Activated naive CD4-positive, alpha-beta T cell treated with anti-CD3 and anti-CD28 coated beads for 36 hours (primary cell): ENCODE measurements around the gene NDFIP2. TPM values are rescaled to one million over a fixed set of nuclear protein-coding genes. Genes with fewer than 3 reads are reported as not detected.

Source experiments
- CTCF ChIA-PET: fragments of 350-600 bp; sonication (Branson Sonifier 250); formaldehyde crosslinking; loops from one replicate; lab custom pipeline; 2021; ENCODE audit warnings: antibody characterized with exemption; lab: Charles Lee
- DNase-seq: peaks from one replicate; pipeline ENCODE4 v3.0.0-alpha.2; 2020
- H3K27ac Mint-ChIP-seq: one replicate; pipeline ENCODE4 v1.8.0; 2021; ENCODE audit warnings: mild to moderate bottlenecking, mixed read lengths
- H3K27me3 Mint-ChIP-seq: one replicate; pipeline ENCODE4 v1.8.0; 2021; ENCODE audit warnings: low read depth, mixed read lengths
- H3K36me3 Mint-ChIP-seq: one replicate; pipeline ENCODE4 v1.8.0; 2021; ENCODE audit warnings: low read depth, mixed read lengths
- H3K4me1 Mint-ChIP-seq: one replicate; pipeline ENCODE4 v1.8.0; 2021; ENCODE audit warnings: low read depth, mixed read lengths
- H3K4me3 Mint-ChIP-seq: one replicate; pipeline ENCODE4 v1.8.0; 2021; ENCODE audit warnings: mild to moderate bottlenecking, moderate library complexity, mixed read lengths
- H3K9me3 Mint-ChIP-seq: one replicate; pipeline ENCODE4 v1.8.0; 2021; ENCODE audit warnings: mixed read lengths
- intact Hi-C: fragments of 100-400 bp; cut with micrococcal nuclease; formaldehyde crosslinking; loops from one replicate; pipeline ENCODE4 v1.15.1; 2023
- total RNA-seq, 2 experiments: library from RNA; stranded (reverse); gene quantifications; one replicate each; pipeline ENCODE4 v1.2.3, GENCODE V29; 2021

The NDFIP2 gene
- total RNA-seq, 2 experiments from 2014 or later = 89.5 to 90.8 TPM

DNA sequence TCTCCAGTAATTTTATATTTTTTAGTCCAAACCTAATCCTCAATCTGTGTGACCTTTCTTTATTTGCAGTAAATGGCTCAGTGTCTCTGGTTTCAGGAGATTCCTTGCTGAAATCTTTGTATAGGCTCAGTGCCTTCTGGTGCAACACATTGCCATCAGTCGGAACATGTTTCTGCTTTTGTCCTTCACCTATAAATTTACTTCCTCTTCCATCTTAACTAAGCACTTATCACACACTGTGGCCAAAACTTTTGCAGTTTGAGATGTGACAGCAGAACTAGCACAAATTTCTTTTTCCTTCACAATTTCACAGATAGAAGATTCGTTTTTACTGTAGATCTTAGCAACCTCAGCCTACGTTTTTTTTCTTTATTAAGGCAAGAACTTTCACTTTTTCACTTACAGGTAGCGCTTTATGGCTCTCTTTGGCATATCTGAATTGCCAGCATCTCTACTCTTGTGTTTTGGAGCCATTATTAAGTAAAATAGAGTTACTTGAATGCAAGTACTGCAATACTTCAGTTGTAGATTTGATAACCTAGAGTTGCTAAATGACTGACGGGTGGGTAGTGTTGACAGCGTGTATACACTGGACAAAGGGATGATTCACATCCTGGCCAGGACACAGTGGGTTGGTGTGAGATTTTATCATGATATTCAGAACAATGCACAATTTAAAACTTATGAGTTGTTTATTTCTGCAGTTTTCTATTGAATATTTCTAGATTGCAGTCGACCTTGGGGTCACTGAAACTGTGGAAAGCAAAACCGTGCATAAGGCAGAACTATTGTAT is 44.3 kb downstream of the NDFIP2 start:
- CTCF ChIA-PET = interaction anchor here (1.0 kb wide), 1 partner anchor 11 kb away, joined by 3 read pairs; no protein-coding TSS in a partner anchor
- Mint-ChIP-seq H3K27ac (no peak overlapping the region), H3K36me3 (peaks cover 14% of the 10 kb centered on the region), H3K4me3 (no peak overlapping the region), H3K9me3 (no peaks in the 10 kb centered on the region), H3K4me1 (peaks cover 9% of the 10 kb centered on the region), H3K27me3 (no peaks in the 10 kb centered on the region)
- intact Hi-C loops = no loop called here
- DNase-seq = no peak

DNA sequence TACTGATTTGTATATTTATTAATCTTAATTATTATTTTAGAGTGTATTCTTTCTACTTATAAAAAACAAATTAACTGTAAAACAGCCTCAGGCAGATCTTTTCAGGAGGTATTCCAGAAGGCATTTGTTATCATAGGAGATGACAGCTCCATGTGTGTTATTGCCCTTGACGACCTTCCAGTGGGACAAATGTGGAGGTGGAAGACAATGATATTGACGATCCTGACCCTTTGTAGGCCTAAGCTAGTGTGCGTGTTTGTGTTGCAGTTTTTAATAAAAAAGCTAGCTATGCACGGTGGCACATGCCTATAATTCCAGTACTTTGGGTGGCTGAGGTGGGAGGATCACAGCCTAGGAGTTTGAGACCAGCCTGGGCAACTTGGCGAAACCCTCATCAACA is 46.7 kb downstream of the NDFIP2 start:
- intact Hi-C loops = no loop called here
- CTCF ChIA-PET = interaction anchor here (1.3 kb wide), 1 partner anchor 103 kb away, joined by 13 read pairs; no protein-coding TSS in a partner anchor
- no peak overlapping the region for H3K27ac Mint-ChIP-seq

DNA sequence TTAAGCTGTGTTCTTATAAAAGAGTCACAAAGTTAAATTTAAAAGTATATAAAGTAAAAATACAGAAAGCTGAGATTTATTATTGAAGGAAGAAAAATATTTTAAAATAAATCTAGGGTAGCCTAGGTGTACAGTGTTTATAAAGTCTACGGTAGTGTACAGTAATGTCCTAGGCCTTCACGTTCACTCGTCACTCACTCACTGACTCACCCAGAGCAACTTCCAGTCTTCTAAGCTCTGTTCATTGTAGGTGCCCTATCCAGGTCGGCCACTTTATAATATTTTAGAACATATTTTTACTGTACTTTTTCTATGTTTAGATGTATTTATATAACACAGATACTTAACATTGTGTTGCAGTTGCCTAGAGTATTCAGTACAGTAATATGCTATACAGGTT is 47.4 kb downstream of the NDFIP2 start:
- CTCF ChIA-PET = interaction anchor here (1.3 kb wide), 1 partner anchor 104 kb away, joined by 13 read pairs; no protein-coding TSS in a partner anchor
- Mint-ChIP-seq H3K36me3 (peaks cover 8% of the 10 kb centered on the region), H3K9me3 (no peaks in the 10 kb centered on the region), H3K4me3 (no peak overlapping the region), H3K27me3 (no peaks in the 10 kb centered on the region), H3K4me1 (peaks cover 20% of the 10 kb centered on the region), H3K27ac (no peak overlapping the region)
- intact Hi-C loops = no loop called here
- no peak for DNase-seq

More for the DNA sequence above, 46.7 kb downstream of the NDFIP2 start:
- Mint-ChIP-seq H3K4me1 (peaks cover 23% of the 10 kb centered on the region), H3K36me3 (peaks cover 11% of the 10 kb centered on the region), H3K9me3 (no peaks in the 10 kb centered on the region), H3K27me3 (no peaks in the 10 kb centered on the region), H3K4me3 (no peak overlapping the region)
- DNase-seq = no peak

DNA sequence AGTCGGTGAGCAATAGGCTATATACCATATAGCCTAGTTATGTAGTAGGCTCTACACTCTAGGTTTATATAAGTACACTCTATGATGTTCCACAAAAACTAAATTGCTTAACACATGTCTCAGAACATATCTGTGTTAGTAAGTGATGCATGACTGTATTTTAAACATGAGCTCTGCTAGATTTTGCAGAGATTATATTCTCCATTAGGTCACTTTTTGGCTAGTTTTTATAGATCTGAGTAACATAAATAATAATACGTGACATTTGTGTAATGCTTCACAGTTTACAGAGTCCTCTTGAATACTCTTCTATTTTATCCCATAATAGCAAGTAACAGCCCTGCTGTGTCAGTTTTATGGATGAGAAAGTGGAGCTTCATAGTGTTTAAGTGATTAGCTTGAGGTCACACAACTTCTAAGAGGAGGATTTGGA is 47.8 kb downstream of the NDFIP2 start:
- H3K4me3 Mint-ChIP-seq = no peak overlapping the region
- no peak overlapping the region for H3K27ac Mint-ChIP-seq
- peaks cover 20% of the 10 kb centered on the region for H3K4me1 Mint-ChIP-seq
- H3K36me3 Mint-ChIP-seq = peaks cover 8% of the 10 kb centered on the region
- H3K27me3 Mint-ChIP-seq = no peaks in the 10 kb centered on the region
- CTCF ChIA-PET = interaction anchor here (0.7 to 3.4 kb wide), 3 partner anchors 10 to 105 kb away, joined by 3 to 24 read pairs (median 15); no protein-coding TSS in a partner anchor
- intact Hi-C loops = no loop called here
- no peak for DNase-seq
- H3K9me3 Mint-ChIP-seq = no peaks in the 10 kb centered on the region

DNA sequence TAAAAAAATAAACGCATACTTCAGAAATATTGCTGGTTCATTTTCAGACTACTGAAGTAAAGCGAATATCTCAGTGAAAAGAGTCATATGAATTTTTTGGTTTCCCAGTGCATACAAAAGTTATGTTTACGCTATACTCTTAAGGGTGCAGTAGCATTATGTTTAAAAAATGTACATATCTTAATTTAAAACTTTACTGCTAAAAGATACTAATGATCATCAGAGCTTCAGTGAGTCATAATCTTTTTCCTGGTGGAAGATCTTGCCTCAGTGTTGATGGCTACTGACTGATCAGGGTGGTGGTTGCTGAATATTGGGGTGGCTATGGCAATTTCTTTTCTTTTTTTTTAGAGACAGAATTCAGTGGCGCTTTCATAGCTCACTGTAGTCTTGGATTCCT is 48.9 kb downstream of the NDFIP2 start:
- Mint-ChIP-seq H3K36me3 (peaks cover 16% of the 10 kb centered on the region), H3K4me3 (no peak overlapping the region), H3K27me3 (no peaks in the 10 kb centered on the region), H3K27ac (no peak overlapping the region), H3K4me1 (peaks cover 26% of the 10 kb centered on the region), H3K9me3 (no peaks in the 10 kb centered on the region)
- DNase-seq = no peak
- intact Hi-C loops = no loop called here
- CTCF ChIA-PET = interaction anchor here (1.0 to 3.4 kb wide), 4 partner anchors 11 to 106 kb away, joined by 4 to 24 read pairs (median 10); no protein-coding TSS in a partner anchor

DNA sequence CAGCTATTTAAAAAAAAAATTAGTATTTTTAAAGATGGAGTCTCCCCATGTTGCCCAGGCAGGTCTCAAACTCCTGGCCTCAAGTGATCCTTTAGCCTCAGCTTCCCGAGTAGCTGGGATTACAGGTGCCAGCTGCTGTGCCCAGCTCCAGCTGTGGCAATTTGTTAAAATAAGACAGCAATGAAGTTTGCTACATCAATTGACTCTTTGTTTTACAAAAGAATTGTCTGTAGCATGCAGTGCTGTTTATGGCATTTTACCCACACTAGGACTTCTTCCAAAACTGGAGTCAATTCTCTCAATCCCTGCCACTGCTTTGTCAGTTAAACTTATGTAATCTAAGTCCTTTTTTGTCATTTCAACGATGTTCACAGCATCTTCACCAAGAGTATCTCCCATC is 49.3 kb downstream of the NDFIP2 start:
- peaks cover 19% of the 10 kb centered on the region for H3K36me3 Mint-ChIP-seq
- no peak overlapping the region for H3K27ac Mint-ChIP-seq
- CTCF ChIA-PET = interaction anchor here (1.0 to 3.4 kb wide), 5 partner anchors 10 to 106 kb away, joined by 3 to 24 read pairs (median 4); no protein-coding TSS in a partner anchor
- intact Hi-C loops = no loop called here
- no peak for DNase-seq
- no peaks in the 10 kb centered on the region for H3K9me3 Mint-ChIP-seq
- peaks cover 28% of the 10 kb centered on the region for H3K4me1 Mint-ChIP-seq
- H3K4me3 Mint-ChIP-seq = no peak overlapping the region
- H3K27me3 Mint-ChIP-seq = no peaks in the 10 kb centered on the region

DNA sequence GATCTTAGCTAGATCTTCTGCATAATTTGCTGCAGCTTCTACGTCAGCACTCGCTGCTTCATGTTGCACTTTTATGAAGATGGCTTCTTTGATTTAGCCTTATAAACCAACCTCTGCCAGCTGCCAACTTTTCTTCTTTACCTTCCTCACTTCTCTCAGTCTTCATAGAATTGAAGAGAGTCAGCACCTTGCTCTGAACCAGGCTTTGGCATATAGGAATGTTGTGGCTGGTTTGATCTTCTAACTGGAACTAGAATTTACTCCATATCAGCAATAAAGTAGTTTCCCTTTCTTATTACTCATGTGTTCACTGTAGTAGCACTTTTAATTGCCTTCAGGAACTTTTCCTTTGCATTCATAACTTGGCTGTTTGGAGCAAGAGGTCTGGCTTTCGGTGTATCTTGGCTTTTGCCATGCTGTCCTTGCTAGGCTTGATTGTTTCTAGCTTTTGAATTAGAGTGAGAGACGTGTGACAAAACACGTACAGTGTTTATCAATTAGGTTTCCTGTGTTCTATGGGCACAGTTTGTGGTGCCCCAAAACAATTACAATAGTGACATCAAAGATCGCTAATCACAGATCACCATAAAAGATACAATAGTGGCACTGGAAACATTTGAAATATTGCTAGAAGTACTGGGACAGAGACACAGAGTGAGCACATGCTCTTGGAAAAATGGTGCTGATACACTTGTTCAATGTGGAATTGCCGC is 50.7 kb downstream of the NDFIP2 start:
- Mint-ChIP-seq H3K4me3 (no peak overlapping the region), H3K36me3 (peaks cover 22% of the 10 kb centered on the region)

DNA sequence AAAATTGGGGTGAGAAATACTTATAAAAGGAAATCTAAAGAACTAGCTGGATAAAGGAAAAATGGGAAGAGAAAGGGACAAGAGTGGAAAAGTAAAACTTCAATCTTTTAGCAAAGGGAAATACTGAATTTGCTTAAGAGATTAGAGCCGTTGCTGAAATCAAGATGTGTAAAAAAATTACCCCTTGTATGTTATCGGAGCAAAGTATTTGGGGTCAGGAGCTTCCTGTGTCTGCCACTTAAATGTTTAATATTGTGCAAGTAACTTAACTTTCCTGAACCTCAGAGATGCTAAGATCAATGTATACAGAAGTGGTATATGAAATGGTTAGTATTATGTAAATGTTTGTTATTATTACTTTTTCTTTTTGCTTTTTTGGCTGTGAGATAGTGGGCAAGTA is 51.6 kb downstream of the NDFIP2 start:
- intact Hi-C loops = no loop called here
- H3K9me3 Mint-ChIP-seq = no peaks in the 10 kb centered on the region
- H3K27me3 Mint-ChIP-seq = no peaks in the 10 kb centered on the region
- CTCF ChIA-PET = interaction anchor here (1.4 kb wide), 1 partner anchor 109 kb away, joined by 8 read pairs; no protein-coding TSS in a partner anchor
- no peak overlapping the region for H3K27ac Mint-ChIP-seq
- no peak overlapping the region for H3K4me3 Mint-ChIP-seq
- no peak for DNase-seq
- peaks cover 30% of the 10 kb centered on the region for H3K4me1 Mint-ChIP-seq
- peaks cover 24% of the 10 kb centered on the region for H3K36me3 Mint-ChIP-seq

More for the DNA sequence above, 50.7 kb downstream of the NDFIP2 start:
- CTCF ChIA-PET = interaction anchor here (1.0 to 3.4 kb wide), 6 partner anchors 9 to 108 kb away, joined by 3 to 24 read pairs (median 6); no protein-coding TSS in a partner anchor
- Mint-ChIP-seq H3K4me1 (peaks cover 30% of the 10 kb centered on the region), H3K9me3 (no peaks in the 10 kb centered on the region), H3K27me3 (no peaks in the 10 kb centered on the region), H3K27ac (no peak overlapping the region)
- DNase-seq = no peak
- intact Hi-C loops = no loop called here

DNA sequence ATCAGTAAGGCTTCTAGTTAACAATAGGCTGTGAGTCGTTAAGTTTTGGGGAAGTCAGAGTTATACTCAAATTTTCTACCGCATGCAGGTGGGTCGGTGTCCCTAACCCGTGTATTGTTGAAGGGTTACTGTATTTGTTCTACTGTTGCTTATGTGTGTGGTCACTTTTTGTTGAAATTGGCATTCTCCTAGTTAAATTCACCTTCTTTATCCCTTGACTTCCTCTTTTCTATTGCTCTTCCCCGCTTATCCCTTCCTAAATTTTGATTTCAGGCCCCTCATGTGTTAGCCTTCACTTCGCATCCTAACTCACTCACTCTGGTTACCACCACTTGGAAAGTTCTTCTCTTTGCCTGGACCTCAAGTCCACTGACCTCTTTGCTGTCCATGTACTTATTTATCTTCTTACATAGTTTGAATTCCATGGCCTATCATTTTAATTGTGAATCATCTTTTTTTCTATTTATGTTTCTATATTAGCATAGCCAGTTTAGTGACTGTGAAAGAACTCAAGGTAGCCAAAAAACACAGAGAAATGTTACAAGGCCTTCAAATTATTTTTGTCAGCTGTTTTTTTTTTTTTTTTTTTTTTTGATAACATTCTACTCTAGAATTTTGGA is 52.9 kb downstream of the NDFIP2 start:
- no peaks in the 10 kb centered on the region for H3K27me3 Mint-ChIP-seq
- no peak overlapping the region for H3K27ac Mint-ChIP-seq
- no peaks in the 10 kb centered on the region for H3K9me3 Mint-ChIP-seq
- H3K4me1 Mint-ChIP-seq = peaks cover 33% of the 10 kb centered on the region
- DNase-seq = no peak
- CTCF ChIA-PET = interaction anchor here (1.3 kb wide), 1 partner anchor 110 kb away, joined by 13 read pairs; no protein-coding TSS in a partner anchor
- H3K36me3 Mint-ChIP-seq = peaks cover 22% of the 10 kb centered on the region
- H3K4me3 Mint-ChIP-seq = no peak overlapping the region
- intact Hi-C loops = no loop called here

DNA sequence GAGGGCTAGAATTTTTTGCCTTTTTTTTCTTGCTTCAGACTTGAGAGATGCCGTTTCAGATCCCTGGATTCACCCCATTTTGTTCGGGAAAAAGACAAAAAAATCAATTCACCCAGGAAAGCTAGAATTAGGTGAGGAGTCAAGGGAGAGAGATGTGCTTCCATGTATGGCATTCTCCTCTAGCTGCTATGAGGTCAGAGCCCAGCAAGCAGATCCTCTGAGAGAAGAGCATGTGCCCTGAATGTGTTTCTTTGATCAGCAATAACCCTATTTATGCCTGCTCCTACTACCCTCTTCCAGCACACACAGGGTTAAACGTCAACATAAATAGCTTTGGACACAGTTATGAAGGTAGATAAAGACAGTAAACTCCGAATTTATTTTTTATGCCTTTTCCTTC is 53.6 kb downstream of the NDFIP2 start:
- Mint-ChIP-seq H3K4me3 (no peak overlapping the region), H3K9me3 (no peaks in the 10 kb centered on the region), H3K27me3 (no peaks in the 10 kb centered on the region), H3K4me1 (peaks cover 36% of the 10 kb centered on the region), H3K27ac (no peak overlapping the region), H3K36me3 (peaks cover 24% of the 10 kb centered on the region)
- no peak for DNase-seq
- intact Hi-C loops = no loop called here
- CTCF ChIA-PET = interaction anchor here (1.2 to 1.3 kb wide), 2 partner anchors 108 to 111 kb away, joined by 4 to 13 read pairs; no protein-coding TSS in a partner anchor

DNA sequence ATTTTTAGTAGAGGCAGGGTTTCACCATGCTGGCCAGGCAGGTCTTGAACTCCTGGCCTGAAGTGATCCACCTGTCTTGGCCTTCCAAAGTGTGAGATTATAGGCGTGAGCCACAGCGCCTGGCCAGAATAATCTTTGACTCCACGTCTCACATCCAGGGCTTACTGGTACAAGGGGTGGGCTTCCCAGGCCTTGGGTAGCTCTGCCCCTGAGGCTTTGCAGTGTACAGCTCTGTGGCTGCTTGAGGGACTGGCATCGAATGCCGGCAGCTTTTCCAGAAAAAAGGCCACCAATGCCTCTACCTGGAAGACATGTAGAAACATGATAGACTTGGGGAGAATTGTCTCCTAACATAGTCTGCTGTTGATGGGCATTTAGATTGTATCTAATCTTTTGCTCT is 57.8 kb downstream of the NDFIP2 start:
- Mint-ChIP-seq H3K4me3 (no peak overlapping the region), H3K4me1 (peaks cover 16% of the 10 kb centered on the region), H3K36me3 (peaks cover 26% of the 10 kb centered on the region), H3K27me3 (no peaks in the 10 kb centered on the region), H3K27ac (no peak overlapping the region), H3K9me3 (no peaks in the 10 kb centered on the region)
- intact Hi-C loops = no loop called here
- CTCF ChIA-PET = interaction anchor here (0.8 to 6.4 kb wide), 4 partner anchors 54 to 148 kb away, joined by 3 to 159 read pairs (median 3); no protein-coding TSS in a partner anchor
- DNase-seq = no peak
